GM19351 (cell line): Measurements from ENCODE around the gene CSMD2.

Experiments used
- ATAC-seq: cut with Tn5 transposase; IDR thresholded peaks from one replicate; pipeline ENCODE4 v1.9.1; 2021; ENCODE audit warnings: mild to moderate bottlenecking, moderate library complexity; ENCODE audit not compliant: unreplicated experiment

CSMD2 gene

GRCh38 chr1:33872275-33872674 lies 292.8 kb downstream of the CSMD2 start:
- ATAC-seq = no peak

- no peak for ATAC-seq
Observed at GRCh38 chr1:33867684-33868083, 297.3 kb downstream of the CSMD2 start.

- ATAC-seq = no peak
Observed at GRCh38 chr1:33866281-33866680, 298.7 kb downstream of the CSMD2 start.

GRCh38 chr1:33864460-33865389 lies 300.3 kb downstream of the CSMD2 start:
- no peak for ATAC-seq

- no peak for ATAC-seq
Observed at GRCh38 chr1:33863779-33864178, 301.3 kb downstream of the CSMD2 start, which contains the start of gene HMGB4. Gene HMGB4 (plus strand): TSS chr1:33864079. CDS start chr1:33864192, 113 bp downstream.

GRCh38 chr1:33860671-33861070 lies 304.4 kb downstream of the CSMD2 start:
- ATAC-seq = no peak

GRCh38 chr1:33854091-33854490 lies 310.9 kb downstream of the CSMD2 start:
- no peak for ATAC-seq

- ATAC-seq = no peak
Observed at GRCh38 chr1:33853431-33853830, 311.6 kb downstream of the CSMD2 start.

- ATAC-seq = no peak
Observed at GRCh38 chr1:33852711-33853110, 312.3 kb downstream of the CSMD2 start.

- no peak for ATAC-seq
Observed at GRCh38 chr1:33850481-33850880, 314.5 kb downstream of the CSMD2 start.

GRCh38 chr1:33849211-33849610 lies 315.8 kb downstream of the CSMD2 start:
- no peak for ATAC-seq

- no peak for ATAC-seq
Observed at GRCh38 chr1:33848205-33848937, 316.7 kb downstream of the CSMD2 start.

GRCh38 chr1:33846861-33847260 lies 318.2 kb downstream of the CSMD2 start:
- no peak for ATAC-seq

GRCh38 chr1:33844166-33844565 lies 320.9 kb downstream of the CSMD2 start:
- ATAC-seq = no peak

GRCh38 chr1:33842348-33842747 lies 322.7 kb downstream of the CSMD2 start:
- ATAC-seq = no peak

- ATAC-seq = no peak
Observed at GRCh38 chr1:33841494-33841893, 323.5 kb downstream of the CSMD2 start.

- no peak for ATAC-seq
Observed at GRCh38 chr1:33837635-33838034, 327.4 kb downstream of the CSMD2 start.

- no peak for ATAC-seq
Observed at GRCh38 chr1:33836911-33837310, 328.1 kb downstream of the CSMD2 start.

- no peak for ATAC-seq
Observed at GRCh38 chr1:33828654-33829053, 336.4 kb downstream of the CSMD2 start.

- ATAC-seq = no peak
Observed at GRCh38 chr1:33828059-33828458, 337.0 kb downstream of the CSMD2 start.

- no peak for ATAC-seq
Observed at GRCh38 chr1:33826711-33827110, 338.3 kb downstream of the CSMD2 start.

GRCh38 chr1:33826311-33826710 lies 338.7 kb downstream of the CSMD2 start:
- ATAC-seq = no peak
